DOHH2 (cell line): ENCODE results near the gene PKP4.

Experiments
- CTCF ChIP-seq: fragments of 200-600 bp; sonication (generic); IDR thresholded peaks from one replicate; pipeline ENCODE4 v1.5.1; 2014; ENCODE audit warnings: antibody characterized with exemption, mild to moderate bottlenecking, low read depth, low read length; ENCODE audit not compliant: poor library complexity, severe bottlenecking
- EZH2phosphoT487 ChIP-seq: fragments of 200-600 bp; sonication (generic); IDR thresholded peaks from 2 replicates; pipeline ENCODE4 v1.6.1; 2017; ENCODE audit warnings: borderline replicate concordance, mild to moderate bottlenecking, antibody characterized with exemption, low read length, moderate library complexity, mixed read lengths

DNA sequence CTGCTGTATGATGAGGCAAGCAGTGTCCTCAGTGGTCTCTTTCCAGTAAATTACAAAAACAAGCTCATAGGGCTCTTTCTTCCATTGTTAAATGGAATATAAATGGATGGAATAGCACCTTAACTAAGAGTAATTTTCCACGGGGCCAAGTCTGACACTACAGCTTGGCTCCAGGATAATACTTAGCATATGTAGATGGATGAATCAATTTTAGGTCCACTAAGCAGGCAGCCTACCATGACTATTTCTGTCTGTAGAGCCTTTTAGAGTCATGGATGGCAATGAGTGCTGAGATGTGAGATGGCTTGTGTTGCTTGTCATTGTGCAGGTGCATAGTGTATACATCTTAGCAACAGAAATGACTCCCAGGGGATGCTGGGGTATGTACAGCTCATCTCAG, 125.9 kb downstream of the PKP4 start:
- TF ChIP-seq CTCF (no peak), EZH2phosphoT487 (no peak)
